Suprapubic skin (tissue), 4 donors: ENCODE results near the gene ZNF830.

Source experiments
- CTCF ChIP-seq, 2 donors: fragments of 200-600 bp in 1 of 2; fragments of 450-650 bp in 1 of 2; sonication (generic) in 1 of 2; IDR thresholded peaks; one replicate each; pipeline ENCODE4 v1.5.1; 2016 to 2019; ENCODE audit warnings: antibody characterized with exemption in 2 of 2, mild to moderate bottlenecking in 1 of 2, moderate library complexity in 1 of 2
- EP300 ChIP-seq: sonication (generic); formaldehyde crosslinking; IDR thresholded peaks from one replicate; pipeline ENCODE4 v1.6.1; 2017; ENCODE audit warnings: antibody characterized with exemption
- POLR2A ChIP-seq, 2 donors: fragments of 450-650 bp; IDR thresholded peaks; one replicate each; pipeline ENCODE4 v1.6.1; 2017; ENCODE audit warnings: antibody characterized with exemption in 2 of 2, mild to moderate bottlenecking in 2 of 2, moderate library complexity in 2 of 2
- POLR2AphosphoS5 ChIP-seq, 3 donors: sonication (generic); formaldehyde crosslinking; IDR thresholded peaks; one replicate each; pipeline ENCODE4 v1.6.1; 2017; ENCODE audit warnings: antibody characterized with exemption in 3 of 3

DNA sequence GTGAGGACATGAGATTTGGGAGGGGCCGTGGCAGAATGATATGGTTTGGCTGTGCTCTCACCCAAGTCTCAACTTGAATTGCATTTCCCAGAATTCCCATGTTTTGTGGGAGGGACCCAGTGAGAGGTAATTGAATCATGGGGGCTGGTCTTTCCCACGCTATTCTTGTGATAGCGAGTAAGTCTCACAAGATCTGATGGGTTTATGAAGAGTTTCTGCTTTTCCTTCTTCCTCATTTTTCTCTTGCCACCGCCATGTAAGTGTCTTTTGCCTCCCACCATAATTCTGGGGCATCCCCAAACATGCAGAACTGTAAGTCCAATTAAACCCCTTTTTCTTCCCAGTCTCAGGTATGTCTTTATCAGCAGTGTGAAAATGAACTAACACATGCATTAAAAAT lies 40.7 kb upstream of the ZNF830 start:
- TF ChIP-seq EP300 (no peak), CTCF (IDR thresholded peaks at IDR 0.05) (no peak), POLR2A (IDR thresholded peaks at IDR 0.05) (no peak), POLR2AphosphoS5 (IDR thresholded peaks at IDR 0.05) (no peak)
